CD4-positive, alpha-beta T cell treated with Interleukin-6 for 4 hours (primary cell): ENCODE results near the gene ASPHD2.

ENCODE experiments used
- DNase-seq: peaks from one replicate; pipeline ENCODE4 v3.0.0-alpha.2; 2020; ENCODE audit warnings: mixed read lengths

Gene ASPHD2

DNA sequence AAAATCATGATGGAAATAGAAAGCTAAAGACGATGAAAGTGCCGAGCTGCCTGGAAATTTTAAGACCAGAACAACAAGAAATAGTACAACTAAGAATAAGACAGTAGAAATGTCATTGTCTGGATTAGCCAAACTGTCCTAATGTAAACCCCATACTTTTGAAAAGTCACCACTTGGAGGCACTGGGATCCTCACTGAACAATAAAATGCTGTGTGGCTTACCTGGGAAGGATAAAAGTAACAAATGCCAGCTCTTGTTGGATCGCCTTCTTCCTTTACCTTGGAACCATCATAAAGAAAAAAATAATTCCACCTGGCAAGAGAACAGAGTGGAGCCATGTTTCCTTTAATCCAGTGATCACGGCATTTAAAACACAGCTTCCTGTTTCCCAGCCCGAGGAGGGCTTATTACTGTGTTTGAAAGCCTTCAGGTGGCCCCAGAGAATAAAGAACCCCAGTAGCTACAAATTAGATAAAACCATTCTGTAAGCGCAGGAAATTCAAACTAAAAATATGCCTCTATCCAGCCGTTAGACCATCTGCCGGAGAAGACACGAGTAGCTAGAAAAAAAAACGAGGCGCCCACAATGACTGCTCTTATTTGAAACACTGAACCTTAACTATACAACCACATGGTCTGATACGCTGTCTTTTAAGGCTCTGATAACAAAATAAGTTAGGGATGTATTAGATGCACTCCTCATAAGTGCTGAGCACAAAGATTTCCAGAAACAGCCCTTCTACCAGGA is 50.2 kb downstream of the ASPHD2 start:
- no peak for DNase-seq

DNA sequence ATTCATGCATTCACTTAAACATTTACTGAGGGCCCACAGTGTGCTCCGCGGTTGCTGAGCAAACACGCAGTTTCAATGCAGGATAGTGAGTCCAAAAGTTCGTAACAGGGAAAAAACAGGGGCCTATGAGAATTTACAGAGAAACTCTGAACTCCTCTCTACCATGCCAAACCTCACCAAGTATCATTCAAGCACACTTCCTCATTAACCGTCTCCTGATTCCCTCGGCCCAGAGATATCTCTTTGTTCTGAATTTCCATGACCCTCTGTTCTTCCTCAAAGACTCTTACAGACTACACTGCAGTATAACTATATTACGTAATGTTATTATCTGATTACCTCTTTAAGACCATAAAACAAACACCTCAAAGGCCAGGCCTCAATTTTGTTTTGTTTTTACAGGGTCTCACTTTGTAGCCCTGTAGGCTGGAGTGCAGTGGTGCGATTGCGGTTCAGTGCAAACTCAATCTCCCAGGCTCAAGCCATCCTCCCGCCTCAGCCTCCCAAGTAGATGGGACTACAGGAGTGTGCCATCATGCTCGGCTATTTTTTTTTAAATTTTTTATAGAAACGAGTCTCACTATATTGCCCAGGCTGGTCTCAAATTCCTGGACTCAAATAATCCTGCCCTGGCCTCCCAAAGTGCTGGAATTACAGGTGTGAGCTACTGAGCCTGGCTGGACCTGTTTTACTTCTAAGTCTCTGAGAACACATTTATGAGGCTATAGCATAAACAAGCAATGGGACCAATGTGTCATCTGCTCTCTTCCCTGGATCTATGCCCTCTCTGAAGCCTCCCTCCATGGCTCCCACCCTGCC is 50.9 kb downstream of the ASPHD2 start:
- DNase-seq: no peak

DNA sequence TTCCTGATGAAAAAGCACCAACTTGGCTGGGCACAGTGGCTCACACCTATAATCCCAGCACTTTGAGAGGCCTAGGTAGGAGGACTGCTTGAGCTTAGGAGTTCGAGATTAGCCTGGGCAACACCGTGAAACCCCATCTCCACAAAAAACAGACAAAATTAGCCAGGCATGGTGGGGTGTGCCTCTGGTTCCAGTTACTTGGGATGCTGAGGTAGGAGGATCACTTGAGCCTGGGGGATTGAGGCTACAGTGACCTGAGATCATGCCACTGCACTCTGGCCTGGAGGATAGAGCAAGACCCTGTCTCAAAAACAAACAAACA is 51.5 kb downstream of the ASPHD2 start:
- no peak for DNase-seq

DNA sequence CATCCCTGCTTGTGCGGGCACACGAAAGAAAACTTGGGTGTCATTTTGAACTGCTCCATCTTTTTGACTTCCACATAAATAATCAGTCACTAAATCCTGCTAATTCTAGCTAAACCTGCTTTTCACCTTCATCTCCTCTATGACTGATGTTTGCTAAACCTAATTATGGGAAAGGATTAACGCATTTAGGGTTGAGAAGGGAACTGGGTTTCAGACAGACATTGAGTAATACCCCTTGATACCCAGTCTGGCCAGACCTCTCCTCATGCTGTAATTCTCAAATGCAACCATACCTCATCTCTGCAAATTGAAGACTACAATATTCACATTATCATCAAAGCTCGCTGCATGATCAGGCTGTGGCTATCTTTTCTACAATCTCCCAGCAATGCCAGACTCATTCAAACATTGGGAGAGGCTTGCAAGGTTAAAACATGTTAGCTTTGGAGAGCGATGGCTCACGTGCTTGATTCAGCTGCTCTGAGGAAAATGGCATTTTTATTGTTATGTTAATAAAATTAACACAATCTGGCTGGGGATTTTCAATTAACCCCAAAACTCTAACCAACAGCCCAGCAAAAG is 52.1 kb downstream of the ASPHD2 start:
- no peak for DNase-seq

DNA sequence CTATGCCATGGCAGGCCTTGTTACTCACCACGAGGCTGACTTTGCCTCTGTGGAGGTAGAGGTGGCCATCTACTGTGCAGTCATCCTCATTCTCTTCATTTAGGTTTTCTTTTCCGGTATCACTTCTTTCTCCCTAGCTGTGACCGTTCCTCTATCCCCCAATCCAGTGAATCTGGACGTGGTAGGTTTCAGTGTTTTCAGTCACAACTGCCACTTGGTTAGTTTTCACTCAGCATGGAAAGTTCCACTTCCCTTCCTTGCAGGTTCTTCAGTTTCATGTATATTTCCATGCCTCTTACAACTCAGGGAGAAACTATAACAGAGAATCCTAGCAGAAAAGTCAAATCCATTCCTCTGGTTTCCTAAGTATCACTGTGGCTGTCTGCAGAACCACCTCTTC is 52.6 kb downstream of the ASPHD2 start:
- no peak for DNase-seq

DNA sequence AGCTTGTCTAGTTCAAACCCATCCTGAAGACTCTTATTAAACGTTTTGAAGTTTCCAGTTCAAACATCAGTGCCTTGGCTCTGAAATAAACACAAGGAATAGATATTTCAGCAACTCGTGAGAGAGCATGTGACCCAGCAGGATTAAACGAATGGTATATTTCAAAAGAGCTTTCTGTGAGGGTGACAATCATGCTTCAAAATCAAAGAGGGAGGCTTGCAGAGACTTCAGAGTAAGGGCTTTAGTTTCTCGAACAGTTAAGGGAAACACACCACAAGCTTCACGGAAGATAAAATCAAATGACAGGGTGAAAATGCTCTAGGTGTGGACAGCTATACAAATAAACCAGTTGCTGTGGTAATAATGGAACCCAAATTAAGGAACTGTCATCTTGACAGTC is 53.1 kb downstream of the ASPHD2 start:
- DNase-seq: no peak

DNA sequence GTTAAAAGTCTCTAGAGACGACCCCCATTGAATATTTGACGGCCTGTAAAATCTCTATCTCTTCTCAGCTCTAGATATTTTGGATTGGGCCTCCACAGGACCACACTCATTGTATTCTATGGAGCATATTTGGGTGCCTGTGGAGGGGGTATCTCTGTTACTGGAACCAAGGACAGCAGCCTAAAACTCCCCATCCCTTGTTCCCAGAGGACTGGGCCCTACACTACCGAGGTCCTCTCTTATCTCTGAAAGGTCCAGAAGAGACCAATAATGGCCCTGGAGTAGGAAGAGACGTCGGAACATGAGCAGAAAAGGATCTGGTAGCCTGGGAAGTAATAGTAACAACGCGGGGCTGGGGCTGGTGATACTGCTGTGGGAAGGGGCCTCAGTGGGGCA is 54.0 kb downstream of the ASPHD2 start:
- no peak for DNase-seq

DNA sequence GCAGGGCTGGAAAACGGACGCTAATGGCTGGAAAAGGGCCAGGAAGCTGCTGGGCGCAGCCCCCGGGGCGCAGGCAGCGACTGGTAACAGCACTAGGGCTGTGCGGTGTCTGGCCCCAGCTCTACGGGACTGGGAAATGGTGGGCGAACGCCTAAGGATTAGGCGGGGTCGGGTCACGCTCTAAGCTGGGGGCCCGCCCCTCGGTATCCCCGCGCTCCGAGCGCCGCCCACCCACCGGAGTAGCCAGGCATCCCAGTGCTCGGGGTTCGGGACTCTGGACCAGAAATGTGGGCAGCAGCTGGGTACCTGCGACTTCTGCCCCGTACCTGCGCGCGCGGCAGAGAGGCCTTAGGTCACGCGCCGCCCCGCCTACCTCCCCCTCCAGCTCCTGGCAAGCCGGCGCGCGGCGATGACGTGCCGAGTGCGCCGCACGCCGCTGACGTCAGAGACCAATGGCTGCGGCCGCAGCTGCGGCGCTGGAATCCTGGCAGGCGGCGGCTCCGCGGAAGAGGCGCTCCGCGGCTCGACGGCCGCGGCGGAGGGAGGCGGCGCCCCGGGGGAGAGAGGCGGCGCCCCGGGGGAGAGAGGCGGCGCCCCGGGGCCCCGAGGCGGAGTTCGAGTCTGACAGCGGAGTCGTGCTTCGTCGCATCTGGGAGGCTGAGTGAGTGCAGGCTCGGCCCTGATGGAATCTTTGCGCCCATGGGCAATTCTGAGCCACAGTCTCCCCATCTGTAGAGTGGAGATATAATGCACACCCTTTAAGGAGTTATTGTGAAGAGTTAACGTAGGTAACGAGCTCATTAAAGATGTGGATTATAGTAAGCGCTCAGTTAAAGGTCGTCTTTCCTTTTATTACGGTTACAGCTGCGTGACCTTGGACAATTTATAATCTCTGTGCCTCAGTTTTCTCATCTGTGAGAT is 54.6 kb downstream of the ASPHD2 start, which contains the start of the genes HPS4 and SRRD:
HPS4 (minus strand) TSS at position 345 of the 921 bp plus-strand sequence. CDS start 2,021 bp downstream, outside the sequence.
SRRD (plus strand) TSS at position 439 of the 921 bp plus-strand sequence; CDS start at position 453, 14 bp downstream.
- DNase-seq: peak; percentile 94

DNA sequence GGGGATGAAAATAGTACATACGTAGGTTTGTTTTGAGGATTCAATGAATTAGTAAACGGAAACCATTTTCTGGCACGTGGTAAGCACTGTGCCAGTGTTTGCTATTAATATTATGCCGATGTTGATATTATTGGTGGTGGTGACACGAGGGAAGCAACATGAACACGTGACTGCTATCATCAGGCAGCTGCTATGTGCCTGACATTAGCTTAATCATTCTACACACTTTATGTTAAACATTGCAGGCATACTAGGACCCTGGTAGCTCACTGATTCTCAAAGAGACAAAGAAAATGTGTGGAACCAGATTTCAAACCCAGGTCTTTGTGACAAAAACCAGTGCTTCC is 55.3 kb downstream of the ASPHD2 start:
- DNase-seq: no peak

DNA sequence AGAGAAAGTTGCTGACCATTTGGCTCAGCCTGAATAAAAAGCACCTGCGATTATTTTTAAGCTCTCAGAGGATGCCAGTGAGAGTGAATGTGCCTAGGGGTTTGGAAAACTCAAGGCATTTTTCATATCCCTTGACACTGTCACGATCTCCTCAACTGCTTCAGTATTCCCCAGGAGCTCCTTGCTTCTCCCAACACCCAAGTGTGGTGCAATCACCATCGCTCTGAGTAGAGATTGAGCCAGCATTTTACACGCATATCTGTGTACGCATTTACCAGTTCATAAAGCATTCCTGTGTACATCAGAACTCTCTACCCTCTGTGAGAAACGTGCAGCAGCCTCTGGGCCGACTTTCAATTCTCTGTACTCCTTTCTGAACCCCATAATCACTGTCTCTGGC is 56.0 kb downstream of the ASPHD2 start:
- DNase-seq: no peak

DNA sequence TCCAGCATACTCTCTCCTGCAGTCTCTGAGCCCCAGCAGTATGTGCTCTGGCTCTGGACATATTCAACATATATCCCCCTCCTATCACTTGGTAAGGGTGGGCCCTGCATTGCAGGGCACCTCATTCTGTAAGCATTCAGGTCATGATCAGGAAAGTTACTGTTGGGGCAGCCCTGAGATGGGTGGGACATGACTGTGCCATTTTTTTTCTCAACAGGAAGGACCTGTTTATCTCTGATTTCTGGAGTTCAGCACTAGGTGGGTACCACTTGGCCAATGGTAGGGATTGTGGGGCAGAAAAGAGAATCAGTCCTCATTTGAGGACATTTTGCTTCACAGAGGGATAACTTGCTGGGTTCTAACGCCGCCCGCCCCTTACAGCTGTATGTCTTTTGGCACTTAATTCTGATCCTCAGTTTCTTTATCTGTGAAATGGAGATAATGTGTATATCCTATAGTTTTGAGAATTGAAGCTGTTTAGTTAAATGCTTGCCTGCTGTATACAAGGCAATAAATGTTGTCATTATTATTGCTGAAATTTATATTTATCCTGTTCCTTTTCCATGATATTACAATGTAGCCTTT is 56.8 kb downstream of the ASPHD2 start:
- DNase-seq: no peak

DNA sequence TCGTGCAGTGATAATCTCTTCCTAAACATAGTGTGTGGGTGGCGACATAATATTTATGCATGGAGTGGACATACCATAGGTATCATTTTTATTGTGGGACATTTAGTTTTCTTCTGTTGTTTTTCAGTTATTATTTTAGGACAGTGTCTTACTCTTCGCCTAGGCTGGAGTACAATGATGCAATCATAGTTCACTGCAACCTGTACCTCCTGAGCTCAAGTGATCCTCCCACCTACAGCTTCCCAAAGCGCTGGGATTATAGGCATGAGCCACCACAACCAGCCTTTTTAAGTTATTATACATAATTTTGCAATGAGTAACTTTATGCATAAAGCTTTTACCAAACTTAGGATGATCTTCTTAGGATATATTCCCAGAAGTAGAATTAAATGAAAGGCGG is 57.3 kb downstream of the ASPHD2 start:
- DNase-seq: no peak

DNA sequence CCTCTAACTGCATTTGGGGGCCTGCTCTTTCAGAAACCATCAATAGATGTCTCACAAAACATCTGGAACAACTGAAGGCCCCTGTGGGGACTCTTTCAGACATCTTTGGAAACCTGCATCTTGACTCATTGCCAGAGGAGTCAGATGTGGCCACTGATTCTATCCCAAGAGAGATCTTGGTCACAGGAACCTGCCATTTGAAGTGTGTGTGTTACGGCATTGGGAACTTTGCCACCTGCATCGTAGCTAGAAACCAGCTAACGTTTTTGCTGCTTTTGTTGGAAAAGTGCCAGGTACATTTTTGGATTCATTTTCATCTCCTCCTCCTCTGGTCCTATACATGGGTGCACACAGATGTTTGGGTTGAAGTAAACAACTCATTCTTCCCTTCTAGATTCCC is 58.9 kb downstream of the ASPHD2 start:
- no peak for DNase-seq

DNA sequence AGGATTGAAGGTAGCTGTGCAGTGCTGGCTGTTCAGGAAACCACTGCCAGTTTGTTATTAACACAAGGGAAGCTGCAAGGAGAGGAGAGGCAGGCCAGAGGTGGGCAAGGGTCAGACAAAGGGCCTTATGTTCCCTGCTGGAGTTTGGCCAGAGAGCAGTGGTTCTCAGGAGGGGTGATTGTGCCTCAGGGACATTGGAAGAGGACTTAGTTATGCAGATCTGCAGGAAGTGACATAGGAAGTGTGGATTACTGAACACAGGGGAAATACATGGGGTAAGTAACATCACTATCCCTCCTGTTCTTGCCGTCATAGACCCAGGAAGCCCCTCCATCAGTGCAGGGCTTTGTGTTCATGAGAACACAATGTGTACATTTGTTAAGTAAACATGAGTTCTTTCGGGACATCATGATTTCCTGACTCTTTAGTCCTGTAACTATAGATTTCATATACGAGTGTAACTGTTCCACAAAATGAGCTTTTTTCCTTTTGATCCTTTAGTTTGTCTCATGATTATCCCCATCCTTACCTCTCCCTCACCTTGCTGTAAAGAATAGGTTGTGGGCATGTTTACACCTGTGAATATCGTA is 60.5 kb downstream of the ASPHD2 start:
- DNase-seq: no peak

DNA sequence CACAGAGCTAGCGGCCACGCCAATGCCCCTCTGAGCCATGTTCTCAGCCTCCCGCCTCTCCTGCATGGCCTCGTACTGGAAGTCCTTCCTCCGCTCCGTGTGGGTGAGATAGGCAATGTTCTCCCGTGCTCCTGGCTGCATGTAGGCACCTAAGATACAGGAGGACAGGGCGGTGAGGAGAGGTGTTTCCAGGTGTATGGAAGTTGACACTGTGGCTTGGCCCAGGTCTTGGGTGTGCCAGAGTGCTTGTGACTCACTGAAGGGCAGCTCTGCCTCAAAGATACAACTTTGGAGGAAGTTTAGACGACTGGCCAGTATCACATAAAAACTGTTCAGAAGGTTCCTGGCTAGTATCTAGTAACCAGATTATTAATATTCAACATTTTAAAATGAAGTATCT is 63.2 kb downstream of the ASPHD2 start:
- no peak for DNase-seq

DNA sequence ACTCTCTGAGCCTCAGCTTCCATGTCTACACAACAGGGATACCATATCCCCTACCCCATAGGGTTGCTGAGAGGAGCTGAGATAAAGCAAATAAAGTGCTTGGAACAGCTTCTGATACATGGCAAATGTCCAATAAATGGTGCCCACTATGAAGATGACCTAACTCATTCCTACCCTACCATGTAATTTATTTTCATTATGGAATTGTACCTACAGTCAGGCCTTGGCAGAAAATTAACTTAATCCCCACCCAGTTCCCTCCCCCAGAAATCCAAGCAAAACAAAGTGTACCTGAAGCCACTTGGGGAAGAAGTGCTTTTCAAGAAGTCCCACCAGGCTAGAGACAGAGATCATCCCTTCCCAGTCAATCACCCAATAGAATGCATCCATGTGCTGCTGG is 65.4 kb downstream of the ASPHD2 start:
- no peak for DNase-seq
